ENCODE results near the gene MYO9B.

DNA sequence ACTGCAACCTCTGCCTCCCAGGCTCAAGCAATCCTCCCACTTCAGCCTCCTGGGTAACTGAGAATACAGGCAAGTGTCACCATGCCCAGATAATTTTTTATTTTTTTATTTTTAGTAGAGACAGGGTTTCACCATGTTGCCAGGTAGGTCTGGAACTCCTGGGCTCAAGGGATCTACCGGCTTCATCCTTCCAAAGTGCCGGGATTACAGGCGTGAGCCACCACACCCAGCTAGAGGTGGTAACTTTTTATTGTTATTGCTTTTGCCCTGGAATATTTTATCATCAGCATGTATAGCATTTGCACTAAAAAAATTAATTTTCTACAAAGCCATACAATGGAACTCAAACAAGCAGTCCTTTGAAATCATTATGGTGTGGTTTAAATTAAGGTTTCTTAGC, 14.4 kb upstream of the MYO9B start:
- TF ChIP-seq POLR2AphosphoS5 (IDR thresholded peaks at IDR 0.05; ENCODE audit: low read depth, low read length) (no peak), POLR2A (IDR thresholded peaks at IDR 0.05; ENCODE audit: low read depth, low read length) (no peak)
